Hematopoietic multipotent progenitor cell treated with erythropoietin and hydrocortisone succinate and interleukin-3 and kit ligand, for 6 days (in vitro differentiated cells): Measurements from ENCODE around the gene R3HDM1.
"Not testable (repeated sequence)": the region's sequence is repeated elsewhere in the genome, so short reads cannot be mapped to it uniquely, and the experiment has no call there.

Experiments
- DNase-seq: peaks from one replicate; pipeline ENCODE4 v3.0.0-alpha.2; 2015

The R3HDM1 gene

DNA sequence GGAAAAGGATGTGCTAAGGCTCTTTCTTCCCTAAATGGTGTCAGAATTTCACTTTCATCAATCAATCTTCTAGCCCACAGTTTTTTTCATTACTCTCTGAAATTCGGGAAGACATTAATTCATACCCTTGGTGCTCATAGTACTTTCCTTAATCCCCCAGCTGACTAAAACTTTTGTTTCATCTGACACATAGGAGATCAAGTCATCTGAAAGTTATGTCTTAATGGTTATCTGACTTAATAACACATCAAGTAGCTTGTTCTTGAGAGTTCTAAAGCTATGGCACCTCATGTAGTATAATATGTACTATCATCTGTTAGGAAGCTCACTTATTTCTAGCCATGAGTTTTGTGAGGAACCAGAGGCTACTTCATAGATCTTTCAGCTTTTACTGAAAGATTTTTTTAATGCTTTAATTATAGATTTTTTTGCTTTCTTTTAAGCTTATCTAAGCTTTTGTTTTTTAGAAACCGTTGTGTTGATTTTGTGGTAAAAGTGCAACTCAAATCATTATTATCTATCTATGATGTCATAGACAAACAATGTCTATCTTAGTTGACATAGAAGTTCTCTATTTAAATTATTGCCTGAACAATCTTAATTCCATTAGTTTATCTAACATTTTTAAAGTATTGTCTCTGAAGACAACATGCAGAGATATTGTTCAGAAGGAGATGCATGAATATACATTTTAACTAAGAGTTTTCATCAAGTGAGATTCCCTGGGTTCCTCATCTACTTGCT is 116.7 kb downstream of the R3HDM1 start:
- no peak for DNase-seq

- DNase-seq, result no peak
Measured at GRCh38 chr2:135650721-135651120, 119.4 kb downstream of the R3HDM1 start.

GRCh38 chr2:135651717-135652116 is 120.4 kb downstream of the R3HDM1 start:
- DNase-seq, result no peak

- not testable (repeated sequence) for DNase-seq
Measured at GRCh38 chr2:135654239-135654638, 123.0 kb downstream of the R3HDM1 start.

DNA sequence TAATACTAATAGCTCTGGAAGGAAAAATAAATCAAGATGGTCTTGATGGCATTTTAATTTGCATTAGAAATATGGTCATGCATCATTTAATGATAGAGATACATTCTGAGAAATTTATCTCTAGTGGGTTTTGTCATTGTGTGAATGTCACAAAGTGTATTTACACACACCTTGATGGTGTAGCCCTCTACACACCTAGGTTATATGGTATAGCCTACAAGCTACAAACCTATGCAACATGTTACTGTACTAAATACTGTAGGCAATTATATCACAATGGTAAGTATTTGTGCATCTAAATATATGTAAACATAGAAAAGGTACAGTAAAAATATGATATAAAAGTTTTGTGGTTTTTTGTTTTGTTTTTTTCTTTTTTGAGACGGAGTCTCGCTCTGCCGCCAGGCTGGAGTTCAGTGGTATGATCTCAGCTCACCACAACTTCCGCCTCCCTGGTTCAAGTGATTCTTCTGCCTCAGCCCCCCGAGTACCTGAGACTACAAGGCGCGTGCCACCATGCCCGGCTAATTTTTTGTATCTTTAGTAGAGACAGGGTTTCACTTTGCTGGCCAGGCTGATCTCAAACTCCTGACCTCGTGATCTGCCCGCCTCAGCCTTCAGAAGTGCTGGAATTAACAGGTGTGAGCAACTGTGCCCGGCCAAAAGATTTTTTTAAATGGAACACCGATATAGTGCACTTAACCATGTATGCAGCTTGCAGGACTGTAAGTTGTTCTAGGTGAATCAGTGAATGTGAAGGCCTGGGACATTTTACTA is 126.7 kb downstream of the R3HDM1 start:
- DNase-seq, result no peak

DNA sequence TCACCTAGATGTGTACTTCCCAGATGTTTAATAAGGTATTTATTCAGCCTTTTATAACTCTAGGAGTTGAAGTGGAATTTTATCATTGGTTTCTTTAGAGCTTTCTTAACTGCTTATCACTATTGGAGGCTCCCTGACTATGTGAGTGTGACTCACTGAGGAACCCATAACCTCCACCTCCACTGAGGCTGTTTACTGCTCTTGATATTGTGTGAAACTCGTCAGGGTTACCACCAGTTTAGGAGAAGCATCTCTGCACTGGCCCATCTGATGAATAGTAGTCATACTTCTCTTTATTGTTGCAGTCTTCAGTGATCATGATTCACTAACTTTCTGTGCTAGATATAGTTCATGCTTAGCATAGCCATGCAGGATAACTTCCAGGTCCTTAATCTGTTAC is 130.8 kb downstream of the R3HDM1 start:
- DNase-seq, result no peak

GRCh38 chr2:135663148-135663700 is 131.9 kb downstream of the R3HDM1 start:
- no peak for DNase-seq

DNA sequence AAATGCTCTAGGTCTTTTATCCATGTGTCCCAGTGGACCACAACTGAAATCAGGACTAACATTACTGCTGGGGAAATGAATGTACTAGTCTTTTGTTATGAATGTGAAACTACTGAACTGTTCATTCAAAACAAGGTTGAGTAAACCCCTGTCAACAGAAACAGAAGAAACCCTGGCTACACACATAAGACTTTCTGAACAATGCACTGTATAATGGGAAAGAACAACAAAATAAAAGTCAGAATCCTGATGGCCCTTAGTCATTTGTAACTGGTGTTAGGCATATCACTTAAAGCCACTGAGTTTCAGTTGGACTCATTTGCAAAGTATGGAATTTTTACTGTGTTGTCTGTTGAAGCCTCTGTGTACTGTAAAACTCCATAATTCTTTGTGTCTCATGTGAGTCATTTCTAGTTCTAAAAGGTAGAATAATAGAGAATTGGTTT is 133.4 kb downstream of the R3HDM1 start:
- DNase-seq, result no peak

- DNase-seq, result no peak
Measured at GRCh38 chr2:135667045-135667444, 135.8 kb downstream of the R3HDM1 start.

GRCh38 chr2:135674453-135674852 is 143.2 kb downstream of the R3HDM1 start:
- no peak for DNase-seq

DNA sequence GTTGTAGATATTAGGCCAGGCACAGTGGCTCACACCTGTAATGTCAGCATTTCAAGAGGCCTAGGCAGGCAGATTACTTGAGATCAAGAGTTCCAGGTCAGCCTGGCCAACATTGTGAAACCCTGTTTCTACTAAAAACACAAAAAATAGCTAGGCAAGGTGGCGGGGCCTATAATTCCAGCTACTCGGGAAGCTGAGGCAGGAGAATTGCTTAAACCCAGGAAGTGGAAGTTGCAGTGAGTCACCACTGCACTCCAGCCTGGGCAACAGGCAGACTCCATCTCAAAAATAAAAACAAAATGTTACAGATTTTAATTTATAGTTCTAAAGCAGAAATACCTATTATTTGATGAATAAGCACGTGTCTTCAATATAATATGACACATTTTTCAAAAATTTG is 144.7 kb downstream of the R3HDM1 start:
- no peak for DNase-seq

DNA sequence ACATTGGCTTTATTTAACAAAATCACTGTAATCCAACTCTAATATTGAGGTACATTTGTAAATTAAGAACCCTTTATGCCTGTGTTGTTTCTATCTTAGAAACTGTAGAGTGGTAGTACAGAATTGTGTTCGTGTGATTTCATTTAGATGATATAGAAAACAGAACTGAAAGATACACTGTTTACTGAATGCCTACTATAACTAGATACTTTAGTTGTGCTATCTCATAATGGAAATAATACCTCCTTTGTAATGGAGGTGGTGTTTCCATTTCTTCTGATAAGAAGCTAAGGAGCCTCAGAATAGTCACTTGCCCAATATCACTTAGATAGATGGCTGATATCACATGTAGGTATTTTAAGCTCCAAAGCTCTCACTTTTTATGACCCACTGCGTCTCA is 147.8 kb downstream of the R3HDM1 start:
- no peak for DNase-seq

DNA sequence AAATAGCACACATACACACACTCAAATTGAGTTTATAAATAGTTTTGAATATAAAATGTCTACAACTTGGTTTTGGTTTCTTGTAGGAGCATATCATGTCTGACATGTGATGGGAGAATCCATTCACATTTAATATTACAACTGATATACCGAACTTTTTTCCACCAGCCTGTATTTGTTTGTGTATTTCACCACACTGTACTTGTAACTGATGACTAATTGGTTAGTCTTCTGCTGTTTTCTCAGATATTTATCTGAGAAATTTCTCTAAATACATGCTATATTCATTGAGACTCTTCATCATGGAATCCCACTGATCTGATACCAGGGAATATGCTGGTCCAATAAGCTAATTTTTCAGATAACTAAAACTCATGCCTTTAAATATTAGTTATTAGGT is 154.1 kb downstream of the R3HDM1 start:
- no peak for DNase-seq

DNA sequence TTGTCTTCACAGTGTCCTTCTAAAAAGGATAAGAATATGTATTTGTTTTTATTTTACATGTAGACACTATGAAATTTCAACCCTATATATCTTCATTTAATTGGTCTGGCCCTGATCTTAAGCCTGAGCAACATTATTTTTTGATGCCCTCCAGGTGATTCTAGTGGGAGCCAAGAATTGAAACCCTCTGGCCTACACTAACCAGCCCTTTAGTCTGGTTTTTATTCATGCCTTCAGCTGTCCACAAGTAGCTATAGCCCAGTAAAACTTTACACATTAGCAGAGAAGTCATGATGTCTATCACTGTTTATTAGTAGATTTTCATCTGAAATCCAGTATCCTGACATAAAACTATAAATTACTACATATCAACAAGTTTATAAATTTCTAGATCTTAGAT is 157.7 kb downstream of the R3HDM1 start:
- no peak for DNase-seq

DNA sequence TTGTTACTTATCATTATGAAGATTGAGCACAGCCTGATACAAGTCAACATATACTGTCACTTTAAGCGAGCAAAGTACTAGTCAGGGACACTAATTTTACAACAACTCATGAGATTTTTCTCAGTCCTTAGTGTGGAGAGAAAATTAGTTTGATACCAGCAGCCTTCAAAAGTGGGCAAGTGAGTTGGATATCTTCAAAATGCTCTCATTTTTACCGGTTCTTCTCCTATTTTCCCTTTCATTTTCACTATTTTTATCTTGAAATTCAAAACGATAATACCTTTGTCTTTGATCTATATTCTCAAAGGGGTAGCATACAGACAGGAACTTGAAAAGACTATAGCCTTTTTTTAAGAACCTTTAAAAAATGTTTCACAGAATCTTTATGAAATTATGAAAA is 158.4 kb downstream of the R3HDM1 start:
- DNase-seq, result no peak

- no peak for DNase-seq
Measured at GRCh38 chr2:135694711-135695110, 163.4 kb downstream of the R3HDM1 start.

DNA sequence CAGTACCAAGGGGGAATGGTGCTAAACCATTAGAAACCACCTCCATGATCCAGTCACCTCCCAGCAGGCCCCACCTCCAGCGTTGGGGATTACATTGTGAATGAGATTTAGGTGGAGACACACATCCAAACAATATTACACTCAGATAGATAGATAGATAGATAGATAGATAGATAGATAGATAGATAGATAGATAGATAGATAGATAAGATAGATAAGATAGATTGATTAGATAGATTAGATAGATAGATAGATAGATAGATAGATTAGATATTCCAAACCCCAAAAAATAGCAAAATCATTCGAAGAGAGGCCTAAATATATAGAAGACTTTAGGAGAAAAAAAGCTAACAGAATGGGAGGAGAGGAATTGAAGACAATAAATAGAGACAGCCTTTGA is 167.6 kb downstream of the R3HDM1 start:
- DNase-seq, result no peak

- no peak for DNase-seq
Measured at GRCh38 chr2:135701442-135701841, 170.2 kb downstream of the R3HDM1 start.

DNA sequence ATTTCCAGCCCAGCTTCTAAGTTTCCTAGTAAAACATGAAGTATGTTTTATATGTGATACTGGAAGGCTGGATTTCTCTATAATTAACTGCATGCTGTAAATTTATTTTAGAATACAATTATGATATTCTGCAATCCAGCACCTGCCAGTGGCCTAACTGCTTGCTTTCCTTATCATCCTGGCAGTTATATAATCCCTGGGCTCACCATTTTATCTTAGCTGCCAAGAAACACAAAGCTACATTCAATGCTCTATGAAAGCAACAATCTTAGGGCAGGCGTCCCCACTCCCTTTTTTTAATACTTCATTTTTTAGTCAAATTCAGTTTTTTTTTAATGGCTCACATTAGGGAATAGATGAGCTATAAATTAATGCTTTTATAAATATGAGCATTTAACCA is 172.0 kb downstream of the R3HDM1 start:
- peak; percentile 62 for DNase-seq

DNA sequence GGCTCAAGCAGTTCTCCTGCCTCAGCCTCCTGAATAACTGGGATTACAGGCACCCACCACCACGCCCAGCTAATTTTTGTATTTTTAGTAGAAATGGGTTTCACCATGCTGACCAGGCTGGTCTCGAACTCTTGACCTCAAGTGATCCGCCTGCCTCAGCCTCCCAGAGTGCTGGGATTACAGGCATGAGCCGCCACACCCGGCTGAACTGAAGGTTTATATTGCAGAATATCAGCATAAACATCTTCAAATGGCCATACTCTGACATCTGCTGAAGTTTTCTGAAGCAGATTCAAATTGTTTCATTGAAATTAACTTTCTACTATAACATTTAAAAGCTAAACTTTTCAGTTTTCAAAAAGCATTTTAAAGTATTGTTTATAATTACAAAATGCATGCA is 172.8 kb downstream of the R3HDM1 start:
- DNase-seq, result not testable (repeated sequence)

DNA sequence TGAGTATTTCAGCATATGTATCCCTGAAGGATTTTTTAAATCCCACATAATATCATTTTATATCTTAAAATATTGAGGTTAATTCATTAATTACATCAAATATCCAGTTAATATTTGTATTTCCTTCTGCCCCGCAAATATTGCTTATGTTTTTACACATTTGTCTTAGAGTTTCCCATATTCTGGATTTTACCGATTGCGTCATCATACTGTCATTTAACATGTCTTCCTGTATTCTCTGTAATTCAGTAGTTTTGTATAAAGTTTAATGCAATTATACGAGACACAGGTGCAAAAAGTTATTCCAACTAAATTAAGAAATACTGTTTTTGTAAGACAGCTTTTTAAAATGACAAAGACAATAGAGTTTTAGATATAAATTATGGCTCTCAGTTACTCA is 176.9 kb downstream of the R3HDM1 start:
- no peak for DNase-seq

DNA sequence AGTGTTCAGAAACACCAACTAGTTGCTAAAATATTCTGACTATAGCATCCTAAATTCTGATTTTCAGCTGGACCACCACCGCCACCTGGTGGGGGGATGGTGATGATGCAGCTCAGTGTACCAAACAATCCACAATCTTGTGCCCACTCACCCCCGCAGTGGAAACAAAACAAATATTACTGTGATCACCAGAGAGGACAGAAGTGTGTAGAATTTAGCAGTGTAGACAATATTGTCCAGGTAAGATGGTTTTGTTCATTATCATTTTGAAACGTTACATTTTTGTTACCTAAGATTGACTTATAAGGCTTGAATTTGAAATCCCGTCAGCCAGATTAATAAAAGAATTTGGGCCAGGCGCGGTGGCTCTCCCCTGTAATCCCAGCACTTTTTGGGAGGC is 178.7 kb downstream of the R3HDM1 start:
- peak; percentile 65 for DNase-seq

DNA sequence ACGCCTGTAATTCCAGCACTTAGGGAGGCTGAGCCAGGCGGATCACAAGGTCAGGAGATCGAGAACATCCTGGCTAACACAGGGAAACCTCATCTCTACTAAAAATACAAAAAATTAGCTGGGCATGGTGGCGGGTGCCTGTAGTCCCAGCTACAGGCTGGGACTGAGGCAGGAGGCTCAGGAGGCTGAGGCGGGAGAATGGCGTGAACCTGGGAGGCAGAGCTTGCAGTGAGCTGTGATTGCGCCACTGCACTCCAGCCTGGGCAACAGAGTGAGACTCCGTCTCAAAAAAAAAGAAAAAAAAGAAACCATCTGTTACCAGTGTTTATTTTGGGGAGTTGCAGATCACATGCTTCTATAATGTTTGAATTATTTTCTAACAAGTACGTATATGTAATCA is 183.8 kb downstream of the R3HDM1 start:
- not testable (repeated sequence) for DNase-seq
